CD4-positive, alpha-beta T cell (primary cell): Measurements from ENCODE around the gene CLN5. TPM values are rescaled to one million over a fixed set of nuclear protein-coding genes. Genes with fewer than 3 reads are reported as not detected.

Experiments
- ATAC-seq: fragments of 200-7000 bp; cut with Tn5 transposase; one replicate; pipeline ENCODE4 v1.10.0; 2022; ENCODE audit warnings: mild to moderate bottlenecking; ENCODE audit not compliant: poor library complexity
- CTCF ChIA-PET: fragments of 350-600 bp; sonication (Branson Sonifier 250); formaldehyde crosslinking; loops from one replicate; lab custom pipeline; 2021; ENCODE audit warnings: antibody characterized with exemption, inconsistent platforms; lab: Charles Lee
- POLR2A ChIA-PET: fragments of 350-600 bp; sonication (Branson Sonifier 250); formaldehyde crosslinking; loops from one replicate; lab custom pipeline; 2021; ENCODE audit warnings: antibody characterized with exemption, inconsistent platforms; lab: Charles Lee
- DNase-seq, 14 experiments: peaks; one replicate each; pipeline ENCODE4 v3.0.0-alpha.2; 2013 to 2020; ENCODE audit warnings: mixed read lengths in 2 of 14
- H3K27ac ChIP-seq, 2 donors: one replicate each; pipeline versions ENCODE4 v1.5.1 to v1.7.0; 2013; ENCODE audit warnings: low read length in 2 of 2, low read depth in 1 of 2, mild to moderate bottlenecking in 1 of 2
- H3K27me3 ChIP-seq, 2 experiments: 1 replicate in 1 of 2; 2 replicates in 1 of 2; pipeline versions ENCODE4 v1.6.1 to v1.7.0; 2013; ENCODE audit warnings: low read length in 2 of 2, control low read depth in 1 of 2, mild to moderate bottlenecking in 1 of 2, moderate library complexity in 1 of 2; ENCODE audit not compliant: insufficient read depth in 2 of 2, control insufficient read depth in 1 of 2
- H3K36me3 ChIP-seq: one replicate; pipeline ENCODE4 v1.6.1; 2013; ENCODE audit warnings: low read length, control low read depth; ENCODE audit not compliant: insufficient read depth
- H3K4me1 ChIP-seq: one replicate; pipeline ENCODE4 v1.6.1; 2013; ENCODE audit warnings: low read length, control low read depth; ENCODE audit not compliant: insufficient read depth
- H3K4me3 ChIP-seq: one replicate; pipeline ENCODE4 v1.5.1; 2013; ENCODE audit warnings: mild to moderate bottlenecking, low read length, moderate library complexity
- H3K9me3 ChIP-seq, 2 experiments: 1 replicate in 1 of 2; 2 replicates in 1 of 2; pipeline versions ENCODE4 v1.6.1 to v1.7.0; 2013; ENCODE audit warnings: low read length in 2 of 2, mild to moderate bottlenecking in 2 of 2, control low read depth in 1 of 2, moderate library complexity in 1 of 2; ENCODE audit not compliant: control insufficient read depth in 1 of 2, insufficient read depth in 1 of 2
- H3K27ac Mint-ChIP-seq: one replicate; pipeline ENCODE4 v1.8.0; 2020; ENCODE audit warnings: mixed read lengths
- H3K27me3 Mint-ChIP-seq: one replicate; pipeline ENCODE4 v1.8.0; 2021; ENCODE audit warnings: mixed read lengths
- H3K36me3 Mint-ChIP-seq: one replicate; pipeline ENCODE4 v1.8.0; 2021; ENCODE audit warnings: low read depth, mixed read lengths
- H3K4me1 Mint-ChIP-seq: one replicate; pipeline ENCODE4 v1.8.0; 2021; ENCODE audit warnings: low read depth, mixed read lengths
- H3K4me3 Mint-ChIP-seq: one replicate; pipeline ENCODE4 v1.8.0; 2020; ENCODE audit warnings: mild to moderate bottlenecking, mixed read lengths
- H3K9me3 Mint-ChIP-seq: one replicate; pipeline ENCODE4 v1.8.0; 2020; ENCODE audit warnings: mixed read lengths
- CTCF ChIP-seq: fragments of 200-600 bp; IDR thresholded peaks from one replicate; pipeline ENCODE4 v1.8.0; 2022; ENCODE audit warnings: antibody characterized with exemption, mild to moderate bottlenecking
- intact Hi-C, 2 experiments: fragments of 100-400 bp; cut with DNase I in 1 of 2; cut with micrococcal nuclease in 1 of 2; formaldehyde crosslinking; loops; one replicate each; pipeline versions ENCODE4 v1.15.1 to v1.9.0; 2023 to 2025; cut with DNase I, micrococcal nuclease
- total RNA-seq, 174 experiments: library from RNA in 2 of 174; stranded (reverse) in 2 of 174; gene quantifications; one replicate each; pipeline ENCODE4 v1.2.3 and lab custom pipeline; 2021 to 2026

Gene CLN5
- total RNA-seq, 2 experiments from 2014 or later = 37.4 to 42.9 TPM

DNA sequence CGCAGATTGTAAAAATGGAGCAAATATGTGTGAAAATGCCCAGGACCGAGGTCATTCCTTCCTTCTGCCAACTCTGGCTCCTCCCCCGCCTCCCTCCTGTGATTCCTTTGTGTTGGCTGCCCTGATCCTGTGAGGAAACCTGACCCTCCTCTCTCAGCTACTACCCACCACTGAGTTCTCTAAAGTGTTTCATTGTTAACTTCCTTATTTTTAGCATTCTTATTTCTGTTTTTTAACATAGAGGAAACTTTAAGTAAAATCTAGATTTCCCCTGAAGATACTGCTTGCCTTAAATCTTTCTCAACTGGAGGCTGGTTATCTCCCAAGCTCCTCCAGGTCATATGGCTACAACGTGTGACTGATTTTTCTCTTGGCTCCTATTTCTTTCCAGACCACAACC, 56.8 kb downstream of the CLN5 start:
- H3K4me1 Mint-ChIP-seq = no peaks in the 10 kb centered on the region
- ChIA-PET POLR2A (interaction anchor here (1.0 kb wide), 1 partner anchor 22 kb away, joined by 5 read pairs; no protein-coding TSS in a partner anchor), CTCF (no interaction called here)
- intact Hi-C loops = no loop called here
- H3K27ac Mint-ChIP-seq = peak overlapping the region; percentile 64
- Histone ChIP-seq H3K27me3 (no peaks in the 10 kb centered on the region), H3K27ac (no peak overlapping the region), H3K9me3 (no peaks in the 10 kb centered on the region), H3K4me3 (no peak overlapping the region), H3K36me3 (peaks cover 71% of the 10 kb centered on the region), H3K4me1 (no peaks in the 10 kb centered on the region)
- peaks cover 78% of the 10 kb centered on the region for H3K36me3 Mint-ChIP-seq
- no peak for TF ChIP-seq CTCF
- ATAC-seq (no peak), DNase-seq (no peak)
- no peak overlapping the region for H3K4me3 Mint-ChIP-seq
- H3K27me3 Mint-ChIP-seq = no peaks in the 10 kb centered on the region
- H3K9me3 Mint-ChIP-seq = no peaks in the 10 kb centered on the region

DNA sequence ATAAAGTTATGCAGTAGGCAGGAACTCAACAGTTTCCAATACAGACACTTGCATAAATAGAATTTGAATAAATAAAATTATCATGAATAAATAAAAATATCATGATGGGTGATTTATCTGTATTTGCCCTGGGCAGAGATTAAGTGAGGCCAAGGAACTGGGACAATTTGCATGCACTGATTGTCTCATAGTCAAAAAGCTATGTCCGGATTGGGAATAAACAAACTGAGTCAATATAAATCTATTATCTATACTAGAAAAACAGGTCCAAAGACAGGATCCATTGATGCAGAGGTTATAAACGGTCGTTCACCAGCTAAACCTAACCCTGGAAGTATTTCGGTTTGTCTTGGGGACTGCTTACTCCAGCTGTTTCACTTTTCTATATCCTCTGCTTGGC, 61.3 kb downstream of the CLN5 start:
- Mint-ChIP-seq H3K27ac (no peak overlapping the region), H3K4me3 (no peak overlapping the region), H3K9me3 (no peaks in the 10 kb centered on the region), H3K36me3 (peaks cover 88% of the 10 kb centered on the region), H3K4me1 (no peaks in the 10 kb centered on the region), H3K27me3 (no peaks in the 10 kb centered on the region)
- no peak overlapping the region for H3K27ac ChIP-seq
- DNase-seq (no peak), ATAC-seq (no peak)
- H3K4me1 ChIP-seq = no peaks in the 10 kb centered on the region
- H3K27me3 ChIP-seq = no peaks in the 10 kb centered on the region
- no peak for TF ChIP-seq CTCF
- ChIA-PET POLR2A (no interaction called here), CTCF (interaction anchor here (1.2 kb wide), 1 partner anchor 24 kb away, joined by 4 read pairs; no protein-coding TSS in a partner anchor)
- H3K36me3 ChIP-seq = peaks cover 86% of the 10 kb centered on the region
- no peaks in the 10 kb centered on the region for H3K9me3 ChIP-seq
- intact Hi-C loops = loop anchor here in 1 of 2 experiments (5.0 kb wide), 1 partner anchor 39 kb away; no protein-coding TSS in a partner anchor
- no peak overlapping the region for H3K4me3 ChIP-seq

Other genes starting within 250 kb of the CLN5 start
- 1 to 10 TPM; 4.8 to 4.9 TPM for gene KCTD12, start 105.7 kb upstream of the CLN5 start, total RNA-seq
- gene ACOD1, start 43.6 kb upstream of the CLN5 start, total RNA-seq = not detected
- gene FBXL3, start 35.1 kb downstream of the CLN5 start, total RNA-seq = 10 to 100 TPM; 88.7 to 90.4 TPM